Transverse colon (tissue), 4 donors: ENCODE results near the gene SRGAP2. TPM values are rescaled to one million over a fixed set of nuclear protein-coding genes. Genes with fewer than 3 reads are reported as not detected.
"Not testable (repeated sequence)": the region's sequence is repeated elsewhere in the genome, so short reads cannot be mapped to it uniquely, and the experiment has no call there.

ENCODE experiments used
- DNase-seq: peaks from one replicate; pipeline ENCODE4 v3.0.0-alpha.2; 2019
- H3K27ac ChIP-seq, 4 donors: fragments of 200-600 bp; sonication (generic); 2 replicates each; pipeline ENCODE4 v1.5.1; 2016 to 2018; ENCODE audit warnings: inconsistent platforms in 4 of 4
- H3K27me3 ChIP-seq: fragments of 200-600 bp; sonication (generic); 2 replicates; pipeline ENCODE4 v1.5.1; 2017; ENCODE audit warnings: inconsistent platforms
- H3K36me3 ChIP-seq, 4 donors: fragments of 200-600 bp; sonication (generic); 2 replicates each; pipeline ENCODE4 v1.5.1; 2017 to 2019; ENCODE audit warnings: inconsistent platforms in 4 of 4
- H3K4me1 ChIP-seq, 4 donors: fragments of 200-600 bp; sonication (generic); 2 replicates each; pipeline ENCODE4 v1.5.1; 2017 to 2020; ENCODE audit warnings: inconsistent platforms in 4 of 4
- H3K4me3 ChIP-seq, 4 donors: fragments of 200-600 bp; sonication (generic); 1 replicate in 1 of 4; 2 replicates in 3 of 4; pipeline versions ENCODE4 v1.5.1 to v1.6.1; 2017 to 2019; ENCODE audit warnings: inconsistent platforms in 4 of 4
- H3K9me3 ChIP-seq, 2 donors: fragments of 200-600 bp; sonication (generic); 2 replicates each; pipeline ENCODE4 v1.5.1; 2017 to 2019; ENCODE audit warnings: inconsistent platforms in 2 of 2
- WGBS, 2 donors: methylation state at CpG; one replicate each; pipeline ENCODE4 v1.1.5; 2018; ENCODE audit warnings: low coverage in 1 of 2; 5-methylcytosine and 5-hydroxymethylcytosine counted together
- in situ Hi-C, 4 donors: fragments of 200-750 bp; cut with MboI; loops; one replicate each; pipeline versions ENCODE4 v1.15.0 to v1.15.1; 2017; ENCODE audit warnings: low sequenced_read_pairs in 3 of 4, low pct_ligation_motif_present in 1 of 4, low pct_unique_long_range_greater_than_20kb in 1 of 4
- intact Hi-C: fragments of 100-400 bp; cut with DNase I; formaldehyde crosslinking; loops from one replicate; pipeline ENCODE4 v1.15.1; 2023; ENCODE audit warnings: low total_unique reads
- total RNA-seq, 4 donors: library from RNA; depleted of rRNA; stranded (reverse); fragments of >200 nt; gene quantifications; one replicate each; pipeline ENCODE4 v1.1.0, GENCODE V29; 2016

The SRGAP2 gene
- total RNA-seq, 4 donors from 2014 or later = 11.7 to 22.9 (median 19.0) TPM

- in situ Hi-C loops, H3K4me1 ChIP-seq, DNase-seq, H3K36me3 ChIP-seq, H3K27me3 ChIP-seq, intact Hi-C loops, H3K4me3 ChIP-seq, H3K27ac ChIP-seq, H3K9me3 ChIP-seq: not testable (repeated sequence)
Measured at GRCh38 chr1:206179666-206180065, 23.7 kb upstream of the SRGAP2 start.

GRCh38 chr1:206182368-206183317 is 20.7 kb upstream of the SRGAP2 start:
- intact Hi-C loops = not testable (repeated sequence)

GRCh38 chr1:206183788-206184187 is 19.6 kb upstream of the SRGAP2 start:
- H3K27me3 ChIP-seq, DNase-seq, H3K9me3 ChIP-seq, H3K27ac ChIP-seq, H3K4me3 ChIP-seq, intact Hi-C loops, H3K4me1 ChIP-seq, in situ Hi-C loops, H3K36me3 ChIP-seq: not testable (repeated sequence)
- WGBS, 2 donors = no CpG with 5 or more reads among the region's 2 CpGs

More at GRCh38 chr1:206182368-206183317, 20.7 kb upstream of the SRGAP2 start:
- H3K27me3 ChIP-seq, H3K4me3 ChIP-seq, H3K4me1 ChIP-seq, H3K9me3 ChIP-seq, in situ Hi-C loops, H3K27ac ChIP-seq, DNase-seq, H3K36me3 ChIP-seq: not testable (repeated sequence)
- 85% methylated on average over 5 of the region's 6 CpGs; no CpG with 5 or more reads in 1 of the 2 donors for WGBS, 2 donors

GRCh38 chr1:206185778-206186177 is 17.6 kb upstream of the SRGAP2 start:
- in situ Hi-C loops, DNase-seq, H3K4me1 ChIP-seq, intact Hi-C loops, H3K36me3 ChIP-seq, H3K27ac ChIP-seq, H3K9me3 ChIP-seq, H3K4me3 ChIP-seq, H3K27me3 ChIP-seq: not testable (repeated sequence)
- no CpG with 5 or more reads among the region's 3 CpGs for WGBS, 2 donors

- H3K27ac ChIP-seq, H3K9me3 ChIP-seq, intact Hi-C loops, H3K27me3 ChIP-seq, in situ Hi-C loops, H3K36me3 ChIP-seq, H3K4me3 ChIP-seq, DNase-seq, H3K4me1 ChIP-seq: not testable (repeated sequence)
- WGBS, 2 donors = 94 to 100% methylated on average over 1 to 2 of the region's 4 CpGs
Measured at GRCh38 chr1:206186826-206187225, 16.5 kb upstream of the SRGAP2 start.

- H3K4me1 ChIP-seq, DNase-seq, H3K9me3 ChIP-seq, in situ Hi-C loops, H3K27ac ChIP-seq, H3K36me3 ChIP-seq, H3K4me3 ChIP-seq, H3K27me3 ChIP-seq, intact Hi-C loops: not testable (repeated sequence)
- WGBS, 2 donors = no CpG with 5 or more reads among the region's 2 CpGs
Measured at GRCh38 chr1:206195182-206195581, 8.2 kb upstream of the SRGAP2 start.

GRCh38 chr1:206196748-206197424 is 6.5 kb upstream of the SRGAP2 start:
- H3K4me3 ChIP-seq, H3K27ac ChIP-seq, H3K4me1 ChIP-seq, in situ Hi-C loops, DNase-seq, intact Hi-C loops, H3K9me3 ChIP-seq, H3K27me3 ChIP-seq, H3K36me3 ChIP-seq: not testable (repeated sequence)
- 18 to 40% methylated on average over 1 to 2 of the region's 3 CpGs for WGBS, 2 donors

GRCh38 chr1:206202789-206203363 is 465 bp upstream of the SRGAP2 start, which contains the start of gene FAM72A:
FAM72A (minus strand) TSS chr1:206202839; CDS start chr1:206202025, 814 bp downstream.
- H3K4me3 ChIP-seq = peak within 1 kb of the TSS; percentile 43 to 71 (median 50)
- H3K27me3 ChIP-seq, H3K4me1 ChIP-seq, intact Hi-C loops, in situ Hi-C loops, H3K36me3 ChIP-seq, H3K9me3 ChIP-seq: not testable (repeated sequence)
- peak within 1 kb of the TSS; percentile 87 to 92 (median 88) for H3K27ac ChIP-seq
- 2% methylated on average over 17 of the region's 36 CpGs; no CpG with 5 or more reads in 1 of the 2 donors for WGBS, 2 donors
- DNase-seq = peak; percentile 98

- in situ Hi-C loops, H3K36me3 ChIP-seq, H3K9me3 ChIP-seq, H3K4me1 ChIP-seq, H3K27me3 ChIP-seq, intact Hi-C loops: not testable (repeated sequence)
- WGBS, 2 donors = no CpG with 5 or more reads among the region's 25 CpGs
- DNase-seq = peak; percentile 8
- H3K27ac ChIP-seq = peak overlapping the region; percentile 59 to 77 (median 70)
- H3K4me3 ChIP-seq = peak overlapping the region in 2 of 4 donors; percentile 30 to 47
Measured at GRCh38 chr1:206204159-206204511, 794 bp downstream of the SRGAP2 start.

- Histone ChIP-seq H3K27ac (peak overlapping the region; percentile 61 to 79 (median 73)), H3K4me3 (peak overlapping the region; percentile 20 to 58 (median 38))
- H3K4me1 ChIP-seq, H3K27me3 ChIP-seq, in situ Hi-C loops, H3K36me3 ChIP-seq, intact Hi-C loops, H3K9me3 ChIP-seq: not testable (repeated sequence)
- WGBS, 2 donors = 1% methylated on average over 15 of the region's 25 CpGs; no CpG with 5 or more reads in 1 of the 2 donors
- peak; percentile 10 for DNase-seq
Measured at GRCh38 chr1:206204871-206205270, 1.5 kb downstream of the SRGAP2 start.
